IPS-18c (cell line): Measurements from ENCODE around the gene MBD3L2.

Experiments used
- H3K4me3 ChIP-seq: 2 replicates; pipeline ENCODE4 v1.7.0; 2013; ENCODE audit warnings: low read depth, mild to moderate bottlenecking, low read length, moderate library complexity; ENCODE audit not compliant: insufficient read depth
- H3K9me3 ChIP-seq: one replicate; pipeline ENCODE4 v1.6.1; 2013; ENCODE audit warnings: mild to moderate bottlenecking, low read length, moderate library complexity; ENCODE audit not compliant: control insufficient read depth, insufficient read depth

Gene MBD3L2

GRCh38 chr19:7083076-7083956 is 34.2 kb downstream of the MBD3L2 start:
- H3K4me3 ChIP-seq, result no peak overlapping the region
- H3K9me3 ChIP-seq, result peaks cover 60% of the 10 kb centered on the region

- Histone ChIP-seq H3K9me3 (peaks cover 19% of the 10 kb centered on the region), H3K4me3 (no peak overlapping the region)
Measured at GRCh38 chr19:7088999-7089398, 39.9 kb downstream of the MBD3L2 start.

GRCh38 chr19:7098096-7098495 is 49.0 kb downstream of the MBD3L2 start:
- H3K9me3 ChIP-seq, result peaks cover 10% of the 10 kb centered on the region
- no peak overlapping the region; the same call in 1 of the 2 replicates for H3K4me3 ChIP-seq

- peak overlapping the region; percentile 79 for H3K4me3 ChIP-seq
- H3K9me3 ChIP-seq, result peaks cover 10% of the 10 kb centered on the region
Measured at GRCh38 chr19:7098701-7099596, 49.8 kb downstream of the MBD3L2 start.

GRCh38 chr19:7099597-7099921 is 50.4 kb downstream of the MBD3L2 start:
- H3K9me3 ChIP-seq, result peaks cover 7% of the 10 kb centered on the region
- peak overlapping the region; percentile 79 for H3K4me3 ChIP-seq
